Ovary (tissue), 9 donors: Measurements from ENCODE around the gene R3HDM1. TPM values are rescaled to one million over a fixed set of nuclear protein-coding genes. Genes with fewer than 3 reads are reported as not detected.

Experiments used
- DNase-seq, 5 donors: peaks; one replicate each; pipeline ENCODE4 v3.0.0-alpha.2; 2019 to 2020
- H3K27ac ChIP-seq, 2 donors: fragments of 200-600 bp; one replicate each; pipeline versions ENCODE4 v1.5.1 to v1.8.0; 2019 to 2022
- H3K27me3 ChIP-seq: fragments of 200-600 bp; one replicate; pipeline ENCODE4 v1.8.0; 2022
- H3K36me3 ChIP-seq: fragments of 200-600 bp; sonication (generic); one replicate; pipeline ENCODE4 v1.5.1; 2019
- H3K4me1 ChIP-seq: one replicate; pipeline ENCODE4 v1.8.1; 2013; ENCODE audit warnings: mild to moderate bottlenecking, moderate library complexity; ENCODE audit not compliant: insufficient read depth
- H3K4me3 ChIP-seq: fragments of 200-600 bp; sonication (generic); one replicate; pipeline ENCODE4 v1.5.1; 2017
- H3K9me3 ChIP-seq, 2 donors: fragments of 200-600 bp in 1 of 2; sonication (generic) in 1 of 2; one replicate each; pipeline versions ENCODE4 v1.5.1 to v1.8.1; 2013 to 2019; ENCODE audit warnings: mild to moderate bottlenecking in 1 of 2, moderate library complexity in 1 of 2
- EP300 ChIP-seq: sonication (generic); formaldehyde crosslinking; IDR thresholded peaks from one replicate; pipeline ENCODE4 v1.6.1; 2017; ENCODE audit warnings: antibody characterized with exemption
- POLR2A ChIP-seq: fragments of 450-650 bp; IDR thresholded peaks from one replicate; pipeline ENCODE4 v1.6.1; 2017; ENCODE audit warnings: antibody characterized with exemption, mild to moderate bottlenecking, moderate library complexity
- WGBS, 3 donors: extraction: QIAGEN DNeasy Blood & Tissue Kit in 1 of 3; methylation state at CpG; one replicate each; pipeline versions ENCODE4 v1.1.5 to v1.1.7; 2013 to 2017; 5-methylcytosine and 5-hydroxymethylcytosine counted together
- intact Hi-C, 4 donors: fragments of 100-400 bp; cut with DNase I; formaldehyde crosslinking; loops; one replicate each; pipeline versions ENCODE4 v1.11.0 to v1.15.1; 2022 to 2023
- polyA plus RNA-seq, 2 donors: library from polyadenylated mRNA; stranded (reverse); fragments of 200-250 nt in 1 of 2; fragments of 350-450 nt in 1 of 2; fragmentation: Illumina TruSeq in 1 of 2; extraction: RNeasy Lipid Tissue Mini Kit (QIAGEN cat#74804) in 1 of 2; gene quantifications; one replicate each; pipeline ENCODE4 v1.2.3, GENCODE V29; 2013 to 2014
- total RNA-seq, 7 donors: library from RNA; depleted of rRNA in 2 of 7; stranded (reverse); fragments of >200 nt in 2 of 7; fragmentation: NEBNext Ultra II Directional in 3 of 7; extraction: Animal tissue kit (Norgen Biotek cat#: 25700) in 3 of 7; gene quantifications; one replicate each; pipeline versions ENCODE4 v1.1.0 to v1.2.4, GENCODE V29; 2016 to 2023
- TF ChIP-seq, protein P1 (sequence below), 3 donors: fragments of 450-650 bp in 2 of 3; fragments of 200-600 bp in 1 of 3; IDR thresholded peaks; one replicate each; pipeline versions ENCODE4 v1.5.1 to v1.8.0; 2016 to 2022; ENCODE audit warnings: antibody characterized with exemption in 3 of 3, mild to moderate bottlenecking in 1 of 3
- donor health status: DM: no; HTN: no; CAD: no; lungs with moderate emphysema.
- donor health status: DM: no; HTN: no; CAD: no.
- donor health status: Bipolar disorder and iron deficiency.
- donor health status: DM: yes; HTN: yes; CAD: no.
- donor health status: DM: no; HTN: no; CAD: no.
- donor health status: DM: yes; HTN: yes; CAD: no.

Gene R3HDM1
- total and polyA plus RNA-seq, 9 donors, result 8.9 to 34.4 (median 19.0) TPM

DNA sequence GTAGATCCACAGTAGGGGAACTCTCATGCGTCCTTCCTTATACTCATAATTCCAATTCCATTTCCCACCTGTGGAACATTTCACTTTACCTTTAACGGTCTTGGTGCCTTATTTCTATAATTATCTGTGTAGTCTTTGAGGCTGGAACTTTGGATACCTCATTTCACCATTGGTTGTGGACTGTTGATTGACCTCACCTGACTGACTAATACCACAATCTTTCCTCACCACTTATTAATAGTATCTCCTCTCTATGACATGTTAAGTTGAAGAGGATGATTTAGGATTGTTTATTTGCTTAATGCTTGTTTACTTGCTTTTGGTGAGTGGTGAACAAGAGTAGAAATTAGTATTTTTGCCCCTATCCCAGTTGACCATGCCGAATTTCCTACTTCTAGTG is 50.0 kb downstream of the R3HDM1 start:
- no peak overlapping the region for H3K27ac ChIP-seq
- no peaks in the 10 kb centered on the region for H3K27me3 ChIP-seq
- TF ChIP-seq EP300 (no peak), POLR2A (no peak)
- TF ChIP-seq, protein P1, sequence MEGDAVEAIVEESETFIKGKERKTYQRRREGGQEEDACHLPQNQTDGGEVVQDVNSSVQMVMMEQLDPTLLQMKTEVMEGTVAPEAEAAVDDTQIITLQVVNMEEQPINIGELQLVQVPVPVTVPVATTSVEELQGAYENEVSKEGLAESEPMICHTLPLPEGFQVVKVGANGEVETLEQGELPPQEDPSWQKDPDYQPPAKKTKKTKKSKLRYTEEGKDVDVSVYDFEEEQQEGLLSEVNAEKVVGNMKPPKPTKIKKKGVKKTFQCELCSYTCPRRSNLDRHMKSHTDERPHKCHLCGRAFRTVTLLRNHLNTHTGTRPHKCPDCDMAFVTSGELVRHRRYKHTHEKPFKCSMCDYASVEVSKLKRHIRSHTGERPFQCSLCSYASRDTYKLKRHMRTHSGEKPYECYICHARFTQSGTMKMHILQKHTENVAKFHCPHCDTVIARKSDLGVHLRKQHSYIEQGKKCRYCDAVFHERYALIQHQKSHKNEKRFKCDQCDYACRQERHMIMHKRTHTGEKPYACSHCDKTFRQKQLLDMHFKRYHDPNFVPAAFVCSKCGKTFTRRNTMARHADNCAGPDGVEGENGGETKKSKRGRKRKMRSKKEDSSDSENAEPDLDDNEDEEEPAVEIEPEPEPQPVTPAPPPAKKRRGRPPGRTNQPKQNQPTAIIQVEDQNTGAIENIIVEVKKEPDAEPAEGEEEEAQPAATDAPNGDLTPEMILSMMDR (IDR thresholded peaks at IDR 0.05), result no peak
- no peak for DNase-seq
- no peaks in the 10 kb centered on the region for H3K9me3 ChIP-seq
- H3K36me3 ChIP-seq, result no peaks in the 10 kb centered on the region
- H3K4me3 ChIP-seq, result no peak overlapping the region
- WGBS, 3 donors, result 95 to 97% (median 96%) methylated on average over 3 of the region's 3 CpGs
- no peaks in the 10 kb centered on the region for H3K4me1 ChIP-seq
- intact Hi-C loops, result no loop called here

DNA sequence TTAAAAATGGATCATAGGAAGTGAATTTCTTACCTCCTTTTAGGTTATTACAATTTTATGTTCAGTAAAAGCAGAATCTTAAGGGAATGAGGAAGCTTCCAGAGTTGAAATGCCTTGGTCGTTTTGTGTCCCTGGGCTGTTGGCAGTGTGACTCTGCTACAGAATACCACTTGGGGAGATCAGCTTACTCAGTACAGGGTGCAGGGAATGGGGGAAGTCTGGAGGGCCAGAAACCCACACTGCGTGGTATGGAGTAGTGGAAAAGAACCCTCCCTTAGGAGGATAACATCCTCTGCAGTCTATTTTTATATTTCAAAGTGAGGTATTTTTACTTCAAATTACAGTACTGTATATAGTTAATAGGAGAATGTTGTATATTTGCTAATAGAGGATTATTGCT is 51.1 kb downstream of the R3HDM1 start:
- intact Hi-C loops, result no loop called here
- no peak overlapping the region for H3K27ac ChIP-seq
- no peak overlapping the region for H3K4me3 ChIP-seq
- no peaks in the 10 kb centered on the region for H3K27me3 ChIP-seq
- no peak for DNase-seq
- no peaks in the 10 kb centered on the region for H3K4me1 ChIP-seq
- TF ChIP-seq EP300 (no peak), POLR2A (no peak)
- TF ChIP-seq, protein P1 (IDR thresholded peaks at IDR 0.05), result no peak
- H3K9me3 ChIP-seq, result no peaks in the 10 kb centered on the region
- WGBS, 3 donors, result 50 to 62% (median 55%) methylated on average over 2 of the region's 2 CpGs
- no peaks in the 10 kb centered on the region for H3K36me3 ChIP-seq

DNA sequence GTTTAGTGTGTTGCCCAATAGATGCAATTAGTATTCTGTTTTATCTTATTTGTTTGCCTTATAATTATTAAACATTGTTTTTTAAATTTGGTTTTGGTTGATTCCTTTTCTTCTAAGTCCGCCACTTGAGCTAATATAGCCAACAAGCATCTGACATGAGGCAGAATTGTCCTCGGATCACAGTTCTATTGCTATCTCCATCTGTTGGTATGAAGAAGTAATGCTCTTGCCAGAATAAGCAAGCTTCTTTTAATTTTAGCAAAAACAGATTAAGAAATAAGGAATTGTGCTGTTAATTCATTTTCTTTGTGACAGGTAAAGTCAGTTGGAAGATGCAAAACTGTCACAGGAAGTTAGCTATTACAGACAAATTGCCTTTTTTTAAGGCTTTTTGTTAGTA is 54.3 kb downstream of the R3HDM1 start:
- no peak overlapping the region for H3K27ac ChIP-seq
- H3K36me3 ChIP-seq, result no peaks in the 10 kb centered on the region
- TF ChIP-seq, protein P1 (IDR thresholded peaks at IDR 0.05), result no peak
- TF ChIP-seq EP300 (no peak), POLR2A (no peak)
- no peak overlapping the region for H3K4me3 ChIP-seq
- no peak for DNase-seq
- intact Hi-C loops, result no loop called here
- H3K4me1 ChIP-seq, result no peaks in the 10 kb centered on the region
- WGBS, 3 donors, result 43 to 49% (median 49%) methylated on average over 2 of the region's 2 CpGs
- H3K27me3 ChIP-seq, result no peaks in the 10 kb centered on the region
- H3K9me3 ChIP-seq, result no peaks in the 10 kb centered on the region

DNA sequence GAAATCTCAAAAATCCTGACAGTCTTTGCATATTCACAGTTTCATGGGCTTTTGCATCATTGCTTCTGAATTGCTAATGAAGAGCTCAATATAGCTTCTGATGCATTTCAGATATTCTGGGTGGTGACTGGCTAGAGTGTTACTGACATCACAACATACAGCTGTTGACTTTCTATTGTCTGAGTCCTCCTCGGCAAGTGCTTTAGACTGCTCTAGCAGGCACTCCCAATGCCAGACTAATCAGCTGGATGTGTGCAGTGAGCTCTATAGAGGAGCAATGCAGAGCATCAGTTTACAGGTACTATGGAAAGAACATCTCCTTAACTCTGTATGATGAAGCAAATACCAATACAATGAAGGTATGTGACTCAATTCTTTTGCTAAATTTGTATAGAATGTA is 54.9 kb downstream of the R3HDM1 start:
- H3K36me3 ChIP-seq, result no peaks in the 10 kb centered on the region
- DNase-seq, result no peak
- TF ChIP-seq POLR2A, result no peak
- no peak for TF ChIP-seq EP300
- TF ChIP-seq, protein P1 (IDR thresholded peaks at IDR 0.05), result no peak
- 57 to 81% (median 61%) methylated on average over 1 of the region's 1 CpG for WGBS, 3 donors
- no peak overlapping the region for H3K27ac ChIP-seq
- no peaks in the 10 kb centered on the region for H3K4me1 ChIP-seq
- no peak overlapping the region for H3K4me3 ChIP-seq
- no peaks in the 10 kb centered on the region for H3K9me3 ChIP-seq
- intact Hi-C loops, result no loop called here
- H3K27me3 ChIP-seq, result no peaks in the 10 kb centered on the region

DNA sequence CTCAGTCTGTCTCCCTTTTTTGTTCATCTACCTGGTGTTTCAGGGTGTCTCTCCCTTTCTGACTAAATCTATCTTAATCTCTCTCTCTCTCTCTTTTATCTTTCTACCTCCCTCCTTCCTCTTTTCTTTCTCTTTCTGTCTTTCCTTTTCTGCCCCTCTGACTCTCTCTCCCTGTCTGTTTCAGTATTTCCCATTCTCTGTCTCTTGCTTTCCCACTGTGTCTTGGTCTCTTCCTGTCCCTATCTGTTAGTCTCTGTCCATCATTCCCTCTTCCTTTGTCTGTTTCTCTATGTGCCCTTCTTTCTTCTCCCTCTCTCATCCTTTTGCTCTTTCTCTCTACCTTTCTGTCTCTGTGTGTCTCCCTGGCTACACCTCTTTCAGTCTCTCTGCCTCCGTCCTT is 56.7 kb downstream of the R3HDM1 start:
- no peaks in the 10 kb centered on the region for H3K9me3 ChIP-seq
- H3K36me3 ChIP-seq, result no peaks in the 10 kb centered on the region
- 87 to 94% (median 90%) methylated on average over 1 of the region's 1 CpG for WGBS, 3 donors
- TF ChIP-seq, protein P1 (IDR thresholded peaks at IDR 0.05), result no peak
- TF ChIP-seq POLR2A (no peak), EP300 (no peak)
- H3K4me3 ChIP-seq, result no peak overlapping the region
- DNase-seq, result no peak
- no peaks in the 10 kb centered on the region for H3K27me3 ChIP-seq
- no peaks in the 10 kb centered on the region for H3K4me1 ChIP-seq
- intact Hi-C loops, result no loop called here
- H3K27ac ChIP-seq, result no peak overlapping the region
